ENCODE results near the gene NARF. TPM values are rescaled to one million over a fixed set of nuclear protein-coding genes. Genes with fewer than 3 reads are reported as not detected.

The NARF gene
- total RNA-seq, 1 experiment from 2014 or later, result 59.5 TPM

DNA sequence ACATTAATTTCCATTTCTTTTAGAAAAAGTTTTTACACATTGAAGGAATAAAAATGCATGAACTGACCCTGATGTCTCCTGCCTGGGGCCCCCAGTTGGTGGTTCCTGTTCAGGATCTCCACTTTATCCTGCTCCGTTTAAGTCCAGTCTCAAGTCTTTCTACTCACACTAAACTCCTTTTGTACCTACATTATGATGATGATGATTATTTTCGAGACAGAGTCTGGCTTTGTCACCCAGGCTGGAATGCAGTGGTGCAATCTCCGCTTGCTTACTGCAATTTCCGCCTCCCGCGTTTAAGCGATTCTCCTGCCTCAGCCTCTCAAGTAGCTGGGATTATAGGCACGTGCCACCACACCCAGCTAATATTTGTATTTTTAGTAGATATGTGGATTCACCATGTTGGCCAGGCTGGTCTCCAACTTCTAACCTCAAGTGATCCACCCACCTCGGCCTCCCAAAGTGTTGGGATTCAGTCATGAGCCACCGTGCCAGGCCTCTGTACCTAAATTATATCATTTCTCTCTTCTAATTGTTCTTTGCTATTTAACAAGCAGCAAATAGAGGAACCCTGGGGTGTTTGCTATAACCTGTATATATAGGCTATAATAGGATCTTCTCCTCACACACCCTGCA lies 58.8 kb downstream of the NARF start:
- no peak overlapping the region for H3K27ac ChIP-seq (ENCODE audit: low read length)

DNA sequence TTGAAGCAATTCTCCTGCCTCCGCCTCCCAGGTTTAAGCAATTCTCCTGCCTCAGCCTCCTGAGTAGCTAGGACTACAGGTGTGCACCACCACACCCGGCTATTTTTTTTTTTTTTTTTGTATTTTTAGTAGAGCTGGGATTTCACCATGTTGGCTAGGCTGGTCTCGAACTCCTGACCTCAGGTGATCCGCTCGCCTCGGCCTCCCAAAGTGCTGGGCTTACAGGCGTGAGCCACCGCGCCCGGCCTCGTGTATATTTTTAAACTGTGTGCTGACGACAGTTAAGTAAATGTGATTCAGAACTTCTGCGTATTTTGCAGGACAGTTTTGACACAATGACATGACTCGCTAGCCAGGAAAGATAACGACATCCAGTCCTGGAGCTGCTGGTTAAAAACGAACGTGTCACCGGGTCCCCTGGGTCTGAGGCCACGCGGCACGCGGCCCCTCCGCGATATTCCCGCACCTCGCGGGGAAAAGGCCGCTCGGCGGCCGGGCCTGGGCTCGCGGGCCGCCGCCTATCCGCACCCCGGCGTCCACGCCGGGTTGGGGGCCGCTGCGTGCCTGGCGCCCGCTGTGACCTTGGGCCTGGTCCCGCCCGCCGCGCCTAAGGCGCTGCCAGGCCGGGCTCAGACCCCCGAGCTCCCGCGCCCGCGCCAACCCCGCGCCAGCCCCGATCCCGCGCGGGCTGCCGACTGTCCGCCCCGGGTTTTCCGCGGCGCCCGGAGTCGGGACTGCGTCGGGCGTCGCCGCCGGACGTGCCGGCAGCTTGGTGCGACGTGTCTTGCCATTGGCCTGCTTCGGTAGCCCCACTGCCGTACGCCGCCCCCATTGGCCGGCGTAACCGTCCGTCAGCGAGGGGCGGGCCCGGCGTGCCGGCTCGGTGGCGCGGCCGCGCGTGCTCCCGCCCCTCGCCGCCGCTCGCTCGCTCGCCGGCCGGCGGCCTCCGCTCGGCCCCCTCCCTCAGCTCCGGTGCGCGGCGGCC lies 60.6 kb downstream of the NARF start, which contains the start of gene FOXK2:
FOXK2 (plus strand) TSS at position 907 of the 985 bp plus-strand sequence. CDS start 157 bp downstream, outside the sequence.
- Histone ChIP-seq H3K27ac (ENCODE audit: low read length) (peak within 1 kb of the TSS; percentile 71), H3K4me3 (ENCODE audit: low read length) (peak within 1 kb of the TSS; percentile 78), H2AFZ (ENCODE audit: low read length) (peak within 1 kb of the TSS; percentile 92), H3K9me2 (replicated peaks; ENCODE audit: low read length) (no peaks in the 10 kb centered on the region), H3K9me3 (ENCODE audit: low read length) (no peaks in the 10 kb centered on the region), H3K9ac (ENCODE audit: low read length) (peak within 1 kb of the TSS; percentile 88), H3K27me3 (ENCODE audit: low read length) (no peaks in the 10 kb centered on the region), H3K79me2 (ENCODE audit: low read length) (peaks cover 43% of the 10 kb centered on the region), H4K20me1 (ENCODE audit: low read length) (peaks cover 27% of the 10 kb centered on the region), H3F3A (ENCODE audit: low read length, unreplicated experiment) (no peaks in the 10 kb centered on the region), H3K4me1 (ENCODE audit: insufficient read depth, low read length) (peaks cover 12% of the 10 kb centered on the region; the same call in 1 of the 2 replicates), H3K4me2 (ENCODE audit: low read length) (peak within 1 kb of the TSS; percentile 90), H3K36me3 (ENCODE audit: low read depth, low read length) (no peaks in the 10 kb centered on the region)
- ATAC-seq (peak; percentile 96), DNase-seq (peak; percentile 97)
- intact Hi-C loops (cut with micrococcal nuclease), result no loop called here
- no TSS peak for BruUV-seq (replicated peaks)
- ChIA-PET CTCF (no interaction called here), POLR2A (ENCODE audit: unreplicated experiment) (interaction anchor here (0.6 to 0.7 kb wide), 2 partner anchors 101 to 135 kb away, joined by 3 read pairs; no protein-coding TSS in a partner anchor)
- no peak for TF ChIP-seq EZH2 (IDR thresholded peaks at IDR 0.05; ENCODE audit: low read length, unreplicated experiment)
- TF ChIP-seq, protein P1, sequence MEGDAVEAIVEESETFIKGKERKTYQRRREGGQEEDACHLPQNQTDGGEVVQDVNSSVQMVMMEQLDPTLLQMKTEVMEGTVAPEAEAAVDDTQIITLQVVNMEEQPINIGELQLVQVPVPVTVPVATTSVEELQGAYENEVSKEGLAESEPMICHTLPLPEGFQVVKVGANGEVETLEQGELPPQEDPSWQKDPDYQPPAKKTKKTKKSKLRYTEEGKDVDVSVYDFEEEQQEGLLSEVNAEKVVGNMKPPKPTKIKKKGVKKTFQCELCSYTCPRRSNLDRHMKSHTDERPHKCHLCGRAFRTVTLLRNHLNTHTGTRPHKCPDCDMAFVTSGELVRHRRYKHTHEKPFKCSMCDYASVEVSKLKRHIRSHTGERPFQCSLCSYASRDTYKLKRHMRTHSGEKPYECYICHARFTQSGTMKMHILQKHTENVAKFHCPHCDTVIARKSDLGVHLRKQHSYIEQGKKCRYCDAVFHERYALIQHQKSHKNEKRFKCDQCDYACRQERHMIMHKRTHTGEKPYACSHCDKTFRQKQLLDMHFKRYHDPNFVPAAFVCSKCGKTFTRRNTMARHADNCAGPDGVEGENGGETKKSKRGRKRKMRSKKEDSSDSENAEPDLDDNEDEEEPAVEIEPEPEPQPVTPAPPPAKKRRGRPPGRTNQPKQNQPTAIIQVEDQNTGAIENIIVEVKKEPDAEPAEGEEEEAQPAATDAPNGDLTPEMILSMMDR (conservative IDR thresholded peaks at IDR 0.05; ENCODE audit: low read depth, low read length), result no peak
- no peak for TF ChIP-seq EZH2phosphoT487 (IDR thresholded peaks at IDR 0.05; ENCODE audit: borderline replicate concordance, low read length)

More for the DNA sequence above, 58.8 kb downstream of the NARF start:
- Histone ChIP-seq H3K4me3 (ENCODE audit: low read length) (no peak overlapping the region), H3K4me1 (ENCODE audit: insufficient read depth, low read length) (peaks cover 5% of the 10 kb centered on the region; the same call in 1 of the 2 replicates), H3K4me2 (ENCODE audit: low read length) (no peak overlapping the region), H3K36me3 (ENCODE audit: low read depth, low read length) (no peaks in the 10 kb centered on the region), H3K9me3 (ENCODE audit: low read length) (no peaks in the 10 kb centered on the region), H3K27me3 (ENCODE audit: low read length) (no peaks in the 10 kb centered on the region), H3F3A (ENCODE audit: low read length, unreplicated experiment) (no peaks in the 10 kb centered on the region), H4K20me1 (ENCODE audit: low read length) (peaks cover 10% of the 10 kb centered on the region; the same call in 1 of the 2 replicates), H2AFZ (ENCODE audit: low read length) (no peak overlapping the region), H3K9me2 (replicated peaks; ENCODE audit: low read length) (no peaks in the 10 kb centered on the region), H3K9ac (ENCODE audit: low read length) (no peak overlapping the region), H3K79me2 (ENCODE audit: low read length) (peaks cover 25% of the 10 kb centered on the region)
- ATAC-seq, result no peak
- TF ChIP-seq EZH2phosphoT487 (IDR thresholded peaks at IDR 0.05; ENCODE audit: borderline replicate concordance, low read length) (no peak), EZH2 (IDR thresholded peaks at IDR 0.05; ENCODE audit: low read length, unreplicated experiment) (no peak)
- TF ChIP-seq, protein P1 (conservative IDR thresholded peaks at IDR 0.05; ENCODE audit: low read depth, low read length), result no peak
- intact Hi-C loops (cut with micrococcal nuclease), result no loop called here
- POLR2A ChIA-PET (ENCODE audit: unreplicated experiment), result no interaction called here
- DNase-seq, result no peak
- no TSS peak for BruUV-seq (replicated peaks)
- CTCF ChIA-PET, result no interaction called here
